GM12878 (cell line): Measurements from ENCODE around the gene HOXA1. TPM values are rescaled to one million over a fixed set of nuclear protein-coding genes. Genes with fewer than 3 reads are reported as not detected.

Experiments used
- ATAC-seq: fragments of 200-7000 bp; cut with Tn5 transposase; 3 replicates; pipeline ENCODE4 v1.9.1; 2020; ENCODE audit warnings: mild to moderate bottlenecking, moderate library complexity
- BruUV-seq: library from RNA; stranded (reverse); fragments of 400-500 nt; replicated peaks from 2 replicates; lab custom pipeline; 2021; lab: Mats Ljungman, UMichigan
- CTCF ChIA-PET: fragments of 300-600 bp; sonication (Branson Sonifier 250); formaldehyde crosslinking; extraction: SDS; loops from one replicate; lab custom pipeline; 2021; ENCODE audit warnings: inconsistent platforms; lab: Yijun Ruan, JAX
- POLR2A ChIA-PET: fragments of 350-600 bp; formaldehyde crosslinking; extraction: SDS; loops from one replicate; lab custom pipeline; 2021; ENCODE audit warnings: inconsistent platforms; lab: Charles Lee
- RAD21 ChIA-PET: fragments of 300-600 bp; sonication (Branson Sonifier 250); formaldehyde crosslinking; loops from one replicate; lab custom pipeline; 2023; ENCODE audit warnings: antibody characterized with exemption; ENCODE audit not compliant: unreplicated experiment; lab: Charles Lee
- SMC1A ChIA-PET: fragments of 300-600 bp; sonication (Branson Sonifier 250); formaldehyde crosslinking; loops from one replicate; lab custom pipeline; 2023; ENCODE audit not compliant: unreplicated experiment, uncharacterized antibody; lab: Charles Lee
- DNase-seq: peaks from one replicate; pipeline ENCODE4 v3.0.0-alpha.2; 2011; ENCODE audit warnings: low read depth, low spot score
- FAIRE-seq: peaks from 3 replicates; lab custom pipeline; 2011; peaks lifted over from hg19 to GRCh38; lab: Jason Lieb, UNC
- H2AFZ ChIP-seq: 2 replicates; pipeline ENCODE4 v1.6.0; 2011; ENCODE audit warnings: low read depth, low read length, control low read depth; ENCODE audit not compliant: control insufficient read depth
- H3K27ac ChIP-seq: 2 replicates; pipeline ENCODE4 v1.5.1; 2011; ENCODE audit warnings: control low read depth; ENCODE audit not compliant: control insufficient read depth, insufficient read depth
- H3K27me3 ChIP-seq, 2 experiments: replicated peaks in 1 of 2; 2 replicates each; pipeline versions ENCODE4 v1.6.0 to v1.6.1; 2011; ENCODE audit warnings: low read length in 1 of 2; ENCODE audit not compliant: control insufficient read depth in 2 of 2, insufficient read depth in 2 of 2
- H3K36me3 ChIP-seq, 2 experiments: 2 replicates each; pipeline ENCODE4 v1.5.1; 2011; ENCODE audit warnings: low read length in 1 of 2; ENCODE audit not compliant: control insufficient read depth in 2 of 2, insufficient read depth in 2 of 2
- H3K4me1 ChIP-seq: 2 replicates; pipeline ENCODE4 v1.6.1; 2011; ENCODE audit warnings: mild to moderate bottlenecking, low read length, moderate library complexity, mixed read lengths; ENCODE audit not compliant: control insufficient read depth, insufficient read depth
- H3K4me2 ChIP-seq: 2 replicates; pipeline ENCODE4 v1.6.0; 2011; ENCODE audit warnings: control low read depth; ENCODE audit not compliant: control insufficient read depth, insufficient read depth
- H3K4me3 ChIP-seq: fragments of 200-600 bp; sonication (generic); 2 replicates; pipeline ENCODE4 v1.5.1; 2016
- H3K79me2 ChIP-seq: 2 replicates; pipeline ENCODE4 v1.6.0; 2011; ENCODE audit warnings: low read length; ENCODE audit not compliant: control insufficient read depth, insufficient read depth
- H3K9ac ChIP-seq: 2 replicates; pipeline ENCODE4 v1.8.0; 2011; ENCODE audit warnings: low read length, control low read depth, mixed read lengths; ENCODE audit not compliant: control insufficient read depth, insufficient read depth
- H3K9me3 ChIP-seq: replicated peaks from 3 replicates; pipeline ENCODE4 v1.5.1; 2011; ENCODE audit warnings: mild to moderate bottlenecking, low read length; ENCODE audit not compliant: control insufficient read depth, insufficient read depth
- H4K20me1 ChIP-seq: 2 replicates; pipeline ENCODE4 v1.6.0; 2011; ENCODE audit not compliant: control insufficient read depth, insufficient read depth
- BHLHE40 ChIP-seq, 2 experiments: fragments of 450-650 bp in 1 of 2; IDR thresholded peaks; 2 replicates each; pipeline ENCODE4 v1.6.1; 2011 to 2017; ENCODE audit warnings: low read depth in 2 of 2, borderline replicate concordance in 1 of 2, improper control_type of control experiment in 1 of 2, low read length in 1 of 2, mild to moderate bottlenecking in 1 of 2
- FOS ChIP-seq: IDR thresholded peaks from 3 replicates; pipeline ENCODE4 v1.6.1; 2011; ENCODE audit warnings: borderline replicate concordance; ENCODE audit not compliant: insufficient read length; ENCODE audit errors: extremely low read depth
- HDAC2 ChIP-seq: fragments of 200-600 bp; sonication (generic); IDR thresholded peaks from 2 replicates; pipeline ENCODE4 v1.6.1; 2017
- MEF2A ChIP-seq: IDR thresholded peaks from 2 replicates; pipeline ENCODE4 v1.6.1; 2011; ENCODE audit warnings: low read depth, mild to moderate bottlenecking, low read length, moderate library complexity; ENCODE audit not compliant: insufficient read depth
- NKRF ChIP-seq: fragments of 450-650 bp; conservative IDR thresholded peaks from 2 replicates; pipeline ENCODE4 v1.6.1; 2017; ENCODE audit warnings: mild to moderate bottlenecking, moderate library complexity
- PML ChIP-seq: IDR thresholded peaks from 2 replicates; pipeline ENCODE4 v1.6.1; 2012; ENCODE audit warnings: low read length, inconsistent platforms
- SREBF1 ChIP-seq: IDR thresholded peaks from 2 replicates; pipeline ENCODE4 v1.6.1; 2012; ENCODE audit warnings: mild to moderate bottlenecking, low read length
- ZNF217 ChIP-seq: fragments of 450-650 bp; IDR thresholded peaks from 2 replicates; pipeline ENCODE4 v1.6.1; 2017; ENCODE audit warnings: antibody characterized with exemption, mild to moderate bottlenecking
- WGBS: methylation state at CpG from one replicate; pipeline ENCODE4 v1.1.6; 2016; ENCODE audit warnings: low lambda C conversion rate; ENCODE audit not compliant: insufficient replicate concordance, insufficient coverage; ENCODE audit errors: missing lambda C conversion rate; 5-methylcytosine and 5-hydroxymethylcytosine counted together
- in situ Hi-C: fragments of 300-500 bp; cut with MboI; formaldehyde crosslinking; loops from 9 replicates; pipeline ENCODE4 v1.14.3; 2018; ENCODE audit warnings: mixed read lengths
- intact Hi-C: fragments of 100-400 bp; cut with micrococcal nuclease; formaldehyde crosslinking; loops from one replicate; pipeline ENCODE4 v1.14.2; 2022; ENCODE audit not compliant: unreplicated experiment
- polyA plus RNA-seq, 11 experiments: library from polyadenylated mRNA; depleted of rRNA in 4 of 11; unstranded in 6 of 11; stranded (reverse) in 5 of 11; fragments of >200 nt; fragmentation: Nextera tagmentation in 4 of 11; fragmentation: Illumina TruSeq in 1 of 11; extraction: Ambion mirVana in 4 of 11; extraction: Trizol in 1 of 11; gene quantifications; 1 replicate in 1 of 11; 2 replicates in 10 of 11; pipeline versions ENCODE4 v1.2.1 to v1.2.3, GENCODE V29; 2011 to 2016; ENCODE audit warnings: inconsistent platforms in 2 of 11, missing spikeins in 2 of 11, low read depth in 1 of 11
- total RNA-seq, 4 experiments: library from RNA; depleted of rRNA in 3 of 4; stranded (reverse); fragments of >200 nt in 3 of 4; fragmentation: Illumina TruSeq in 1 of 4; extraction: Trizol in 1 of 4; gene quantifications; 2 replicates each; pipeline versions ENCODE4 v1.2.1 to v1.2.3, GENCODE V29; 2013 to 2021

Gene HOXA1
- total and polyA plus RNA-seq, 10 of the 15 experiments (the other 5 are each of a cell fraction or from before 2014, with no cell fraction given), result 0.06 to 1.7 (median 0.18) TPM; not detected in 3

DNA sequence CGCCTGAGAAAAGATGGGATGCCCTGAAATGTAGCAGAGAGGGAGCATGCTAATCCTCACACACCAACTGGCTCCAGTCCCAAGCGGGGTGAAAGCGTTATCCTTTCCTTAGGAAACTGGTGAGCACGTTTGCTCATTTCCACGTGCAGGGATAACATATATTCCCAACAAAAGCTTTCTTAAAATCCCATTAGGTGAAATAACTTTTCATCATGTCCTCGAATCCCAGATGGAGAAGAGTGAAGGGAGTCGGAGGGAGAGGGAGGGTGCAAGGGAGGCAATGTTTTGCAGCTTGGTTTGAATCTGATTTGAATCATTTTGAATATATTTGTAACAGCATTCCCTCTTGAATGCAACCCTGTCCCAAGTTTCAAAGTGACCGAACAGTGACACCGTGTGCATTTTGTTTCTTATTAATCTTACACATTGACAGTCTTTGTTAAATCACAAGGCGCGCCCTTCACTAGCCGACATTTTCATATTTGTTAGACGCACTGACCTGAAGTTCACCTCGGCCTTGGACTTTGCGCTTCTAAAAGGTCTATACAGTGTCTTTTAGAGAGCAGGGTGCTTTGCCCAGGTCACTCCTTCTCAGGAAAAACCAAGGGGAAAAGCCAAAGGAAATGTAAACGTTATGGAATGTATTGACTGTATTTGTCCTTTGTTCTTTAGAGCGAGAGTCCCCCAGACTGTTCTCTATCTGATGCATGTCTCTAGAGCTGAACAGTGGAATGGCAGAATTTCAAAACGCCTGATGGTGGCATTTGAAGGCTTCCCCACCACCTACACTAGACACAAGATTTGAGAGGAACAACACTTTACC lies 37.8 kb upstream of the HOXA1 start:
- in situ Hi-C loops, result no loop called here
- SMC1A ChIA-PET, result interaction anchor here (0.8 to 2.2 kb wide), 5 partner anchors 16 to 439 kb away, joined by 3 to 7 read pairs (median 5); no protein-coding TSS in a partner anchor
- Histone ChIP-seq H4K20me1 (no peaks in the 10 kb centered on the region), H3K9ac (no peak overlapping the region), H3K4me3 (no peak overlapping the region), H3K4me2 (no peak overlapping the region), H3K9me3 (no peaks in the 10 kb centered on the region; the same call in 2 of the 3 replicates), H2AFZ (no peak overlapping the region), H3K27ac (no peak overlapping the region), H3K79me2 (no peaks in the 10 kb centered on the region), H3K27me3 (peaks cover 0 to 7% of the 10 kb centered on the region in 2 experiments; a peak in 1 of 4 replicates), H3K4me1 (no peaks in the 10 kb centered on the region; the same call in 1 of the 2 replicates), H3K36me3 (no peaks in the 10 kb centered on the region)
- intact Hi-C loops, result no loop called here
- BruUV-seq, result no TSS peak
- 69% methylated on average over 18 of the region's 18 CpGs for WGBS
- TF ChIP-seq MEF2A, result no peak
- no peak for TF ChIP-seq ZNF217
- TF ChIP-seq NKRF, result no peak
- no peak for TF ChIP-seq BHLHE40 (IDR thresholded peaks at IDR 0.05; ENCODE audit: borderline replicate concordance in 1 of 2, low read depth in 2 of 2, low read length in 1 of 2)
- no peak for TF ChIP-seq HDAC2
- TF ChIP-seq SREBF1, result no peak
- TF ChIP-seq PML, result no peak
- no peak for TF ChIP-seq FOS
- no peak for FAIRE-seq
- no peak for DNase-seq
- CTCF ChIA-PET, result interaction anchor here (0.6 to 1.2 kb wide), 5 partner anchors 16 to 280 kb away, joined by 3 to 4 read pairs (median 3); no protein-coding TSS in a partner anchor
- RAD21 ChIA-PET, result interaction anchor here (1.1 to 2.0 kb wide), 3 partner anchors 15 to 50 kb away, joined by 4 to 7 read pairs (median 6); no protein-coding TSS in a partner anchor
- no peak for ATAC-seq
- POLR2A ChIA-PET, result no interaction called here
